NCI-H774 (cell line): ENCODE data around the gene PCNP.
"Not testable (repeated sequence)": the region's sequence is repeated elsewhere in the genome, so short reads cannot be mapped to it uniquely, and the experiment has no call there.

ENCODE experiments used
- DNase-seq: peaks from one replicate; lab custom pipeline; 2025; lab: John Stamatoyannopoulos, UW

The PCNP gene

GRCh38 chr3:101573449-101574387 is at the start of gene PCNP:
PCNP (plus strand) TSS chr3:101574180; CDS start chr3:101574216, 36 bp downstream.
- DNase-seq, result peak; percentile 99

- DNase-seq, result no peak
These were observed 46.5 kb upstream of the PCNP start for GRCh38 chr3:101527441-101527840.

- DNase-seq, result no peak
These were observed 46.1 kb upstream of the PCNP start for GRCh38 chr3:101527906-101528305.

- no peak for DNase-seq
These were observed 43.9 kb upstream of the PCNP start for GRCh38 chr3:101529816-101530685.

- no peak for DNase-seq
These were observed 43.3 kb upstream of the PCNP start for GRCh38 chr3:101530686-101531047.

- DNase-seq, result no peak
These were observed 42.4 kb upstream of the PCNP start for GRCh38 chr3:101531473-101532086.

- DNase-seq, result no peak
These were observed 41.0 kb upstream of the PCNP start for GRCh38 chr3:101532783-101533602.

GRCh38 chr3:101533603-101533968 is 40.4 kb upstream of the PCNP start:
- no peak for DNase-seq

GRCh38 chr3:101535221-101535620 is 38.8 kb upstream of the PCNP start:
- DNase-seq, result no peak

- DNase-seq, result no peak
These were observed 37.7 kb upstream of the PCNP start for GRCh38 chr3:101536266-101536665.

- DNase-seq, result not testable (repeated sequence)
These were observed 37.0 kb upstream of the PCNP start for GRCh38 chr3:101536955-101537354.

- no peak for DNase-seq
These were observed 31.0 kb upstream of the PCNP start for GRCh38 chr3:101542957-101543356.

GRCh38 chr3:101544161-101544850 is 29.7 kb upstream of the PCNP start:
- no peak for DNase-seq

GRCh38 chr3:101548527-101549105 is 25.4 kb upstream of the PCNP start:
- DNase-seq, result no peak

GRCh38 chr3:101549473-101549872 is 24.5 kb upstream of the PCNP start:
- DNase-seq, result no peak

- DNase-seq, result not testable (repeated sequence)
These were observed 22.5 kb upstream of the PCNP start for GRCh38 chr3:101551359-101552081.

GRCh38 chr3:101553381-101553780 is 20.6 kb upstream of the PCNP start:
- not testable (repeated sequence) for DNase-seq

GRCh38 chr3:101556064-101556463 is 17.9 kb upstream of the PCNP start:
- no peak for DNase-seq

GRCh38 chr3:101561630-101562328 is 12.2 kb upstream of the PCNP start, which contains the start of gene TRMT10C:
TRMT10C (plus strand) TSS chr3:101561868; CDS start chr3:101564782, 2,914 bp downstream.
- peak; percentile 93 for DNase-seq
